ENCODE measurements around the gene DNAJB5. TPM values are rescaled to one million over a fixed set of nuclear protein-coding genes. Genes with fewer than 3 reads are reported as not detected.

DNAJB5 gene
- total RNA-seq, 4 donors from 2014 or later: 3.5 to 16.6 (median 6.5) TPM

- DNase-seq: no peak
- H3K4me3 ChIP-seq: no peak overlapping the region
- no peaks in the 10 kb centered on the region for H3K27me3 ChIP-seq
- peaks cover 0 to 7% (median 0%) of the 10 kb centered on the region in 3 donors for H3K4me1 ChIP-seq
- intact Hi-C loops (cut with DNase I): no loop called here
- no peak for TF ChIP-seq CTCF (IDR thresholded peaks at IDR 0.05)
- no peak for TF ChIP-seq POLR2A (IDR thresholded peaks at IDR 0.05)
- WGBS, 2 donors: 53 to 60% methylated on average over 1 of the region's 1 CpG
- no peaks in the 10 kb centered on the region for H3K9me3 ChIP-seq
- H3K36me3 ChIP-seq: no peaks in the 10 kb centered on the region
- no peak overlapping the region for H3K27ac ChIP-seq
These were observed 38.3 kb downstream of the DNAJB5 start for GRCh38 chr9:35027860-35028259.

- Histone ChIP-seq H3K36me3 (no peaks in the 10 kb centered on the region), H3K27me3 (no peaks in the 10 kb centered on the region), H3K4me1 (peaks cover 0 to 7% (median 0%) of the 10 kb centered on the region in 3 donors), H3K9me3 (no peaks in the 10 kb centered on the region), H3K27ac (no peak overlapping the region), H3K4me3 (no peak overlapping the region)
- no peak for DNase-seq
- TF ChIP-seq CTCF (IDR thresholded peaks at IDR 0.05): no peak
- TF ChIP-seq POLR2A (IDR thresholded peaks at IDR 0.05): no peak
- intact Hi-C loops (cut with DNase I): no loop called here
These were observed 38.8 kb downstream of the DNAJB5 start for GRCh38 chr9:35028341-35028740.

GRCh38 chr9:35029241-35029640 lies 39.7 kb downstream of the DNAJB5 start:
- WGBS, 2 donors: 50 to 56% methylated on average over 3 to 4 of the region's 4 CpGs
- Histone ChIP-seq H3K36me3 (no peaks in the 10 kb centered on the region), H3K27me3 (no peaks in the 10 kb centered on the region), H3K9me3 (no peaks in the 10 kb centered on the region), H3K4me3 (no peak overlapping the region), H3K27ac (no peak overlapping the region), H3K4me1 (peaks cover 0 to 7% (median 0%) of the 10 kb centered on the region in 3 donors)
- no peak for TF ChIP-seq CTCF (IDR thresholded peaks at IDR 0.05)
- TF ChIP-seq POLR2A (IDR thresholded peaks at IDR 0.05): no peak
- no peak for DNase-seq
- intact Hi-C loops (cut with DNase I): no loop called here

GRCh38 chr9:35029852-35030251 lies 40.3 kb downstream of the DNAJB5 start:
- 26 to 60% methylated on average over 2 of the region's 2 CpGs for WGBS, 2 donors
- no peak for DNase-seq

GRCh38 chr9:35033101-35033500 lies 43.6 kb downstream of the DNAJB5 start:
- H3K9me3 ChIP-seq: no peaks in the 10 kb centered on the region
- TF ChIP-seq POLR2A (IDR thresholded peaks at IDR 0.05) (no peak), CTCF (IDR thresholded peaks at IDR 0.05) (no peak)
- H3K36me3 ChIP-seq: peaks cover 0 to 7% (median 0%) of the 10 kb centered on the region in 3 donors
- no peak overlapping the region for H3K27ac ChIP-seq
- WGBS, 2 donors: 95 to 97% methylated on average over 2 of the region's 2 CpGs
- no peak overlapping the region for H3K4me3 ChIP-seq
- peaks cover 0 to 10% (median 9%) of the 10 kb centered on the region in 3 donors for H3K4me1 ChIP-seq
- intact Hi-C loops (cut with DNase I): no loop called here
- H3K27me3 ChIP-seq: no peaks in the 10 kb centered on the region
- no peak for DNase-seq

More at GRCh38 chr9:35029852-35030251, 40.3 kb downstream of the DNAJB5 start:
- no peak overlapping the region for H3K4me3 ChIP-seq
- TF ChIP-seq CTCF (IDR thresholded peaks at IDR 0.05) (no peak), POLR2A (IDR thresholded peaks at IDR 0.05) (no peak)
- intact Hi-C loops (cut with DNase I): no loop called here
- H3K27ac ChIP-seq: no peak overlapping the region
- no peaks in the 10 kb centered on the region for H3K36me3 ChIP-seq
- peaks cover 0 to 7% (median 0%) of the 10 kb centered on the region in 3 donors for H3K4me1 ChIP-seq
- H3K27me3 ChIP-seq: no peaks in the 10 kb centered on the region
- H3K9me3 ChIP-seq: no peaks in the 10 kb centered on the region
